GM23248 (cell line): ENCODE data around the gene YWHAG. TPM values are rescaled to one million over a fixed set of nuclear protein-coding genes. Genes with fewer than 3 reads are reported as not detected.
"Not testable (repeated sequence)": the region's sequence is repeated elsewhere in the genome, so short reads cannot be mapped to it uniquely, and the experiment has no call there.

ENCODE experiments used
- DNase-seq: peaks from one replicate; pipeline ENCODE4 v3.0.0-alpha.2; 2015
- H2AFZ ChIP-seq: fragments of 200-600 bp; sonication (generic); 2 replicates; pipeline ENCODE4 v1.6.1; 2016; ENCODE audit warnings: antibody characterized with exemption
- H3F3A ChIP-seq: fragments of 200-600 bp; sonication (generic); 2 replicates; pipeline ENCODE4 v1.6.1; 2016; ENCODE audit warnings: mild to moderate bottlenecking, antibody characterized with exemption, mixed run types; ENCODE audit not compliant: insufficient read depth
- H3K27ac ChIP-seq: fragments of 200-600 bp; sonication (generic); 2 replicates; pipeline ENCODE4 v1.5.1; 2016; ENCODE audit warnings: mild to moderate bottlenecking
- H3K27me3 ChIP-seq: fragments of 200-600 bp; sonication (generic); replicated peaks from 2 replicates; pipeline ENCODE4 v1.6.1; 2016; ENCODE audit warnings: mild to moderate bottlenecking; ENCODE audit not compliant: insufficient read depth
- H3K36me3 ChIP-seq: fragments of 200-600 bp; sonication (generic); 2 replicates; pipeline ENCODE4 v1.6.1; 2016; ENCODE audit warnings: low read depth, mild to moderate bottlenecking
- H3K4me1 ChIP-seq: fragments of 200-600 bp; sonication (generic); 2 replicates; pipeline ENCODE4 v1.6.1; 2016; ENCODE audit warnings: mild to moderate bottlenecking; ENCODE audit not compliant: insufficient read depth
- H3K4me2 ChIP-seq: fragments of 200-600 bp; sonication (generic); one replicate; pipeline ENCODE4 v1.6.1; 2016; ENCODE audit warnings: mild to moderate bottlenecking; ENCODE audit not compliant: unreplicated experiment
- H3K4me3 ChIP-seq: fragments of 200-600 bp; sonication (generic); 2 replicates; pipeline ENCODE4 v1.5.1; 2016; ENCODE audit warnings: mild to moderate bottlenecking
- H3K79me2 ChIP-seq: fragments of 200-600 bp; sonication (generic); 2 replicates; pipeline ENCODE4 v1.6.1; 2016; ENCODE audit warnings: mild to moderate bottlenecking; ENCODE audit not compliant: insufficient read depth
- H3K9ac ChIP-seq: fragments of 200-600 bp; sonication (generic); 2 replicates; pipeline ENCODE4 v1.6.1; 2016; ENCODE audit warnings: mild to moderate bottlenecking
- H3K9me2 ChIP-seq: fragments of 200-600 bp; sonication (generic); 2 replicates; pipeline ENCODE4 v1.6.1; 2016; ENCODE audit warnings: mixed run types, mild to moderate bottlenecking, moderate library complexity; ENCODE audit not compliant: insufficient read depth
- H3K9me3 ChIP-seq: fragments of 200-600 bp; sonication (generic); one replicate; pipeline ENCODE4 v1.6.1; 2017; ENCODE audit warnings: low read depth
- H4K20me1 ChIP-seq: fragments of 200-600 bp; sonication (generic); 2 replicates; pipeline ENCODE4 v1.6.0; 2016; ENCODE audit not compliant: insufficient read depth
- EZH2 ChIP-seq: fragments of 200-600 bp; sonication (generic); IDR thresholded peaks from 2 replicates; pipeline ENCODE4 v1.6.1; 2018; ENCODE audit warnings: antibody characterized with exemption, mild to moderate bottlenecking; ENCODE audit not compliant: insufficient read depth, poor library complexity, severe bottlenecking
- EZH2phosphoT487 ChIP-seq: fragments of 200-600 bp; sonication (generic); IDR thresholded peaks from 2 replicates; pipeline ENCODE4 v1.6.1; 2018; ENCODE audit warnings: antibody characterized with exemption, moderate library complexity, mild to moderate bottlenecking, low read depth; ENCODE audit not compliant: insufficient read depth
- WGBS, 2 experiments: methylation state at CpG; one replicate each; pipeline ENCODE4 v1.1.6; 2015 to 2017; ENCODE audit warnings: low lambda C conversion rate in 2 of 2, low coverage in 1 of 2; ENCODE audit errors: missing lambda C conversion rate in 2 of 2; 5-methylcytosine and 5-hydroxymethylcytosine counted together
- in situ Hi-C: fragments of 300-500 bp; cut with MboI; formaldehyde crosslinking; loops from 2 replicates; pipeline ENCODE4 v1.15.0; 2020
- polyA plus RNA-seq: library from polyadenylated mRNA; unstranded; fragments of >200 nt; fragmentation: Nextera tagmentation; extraction: Ambion mirVana; gene quantifications from 2 replicates; pipeline ENCODE4 v1.2.1, GENCODE V29; 2016
- total RNA-seq: library from RNA; depleted of rRNA; stranded (reverse); fragments of >200 nt; shearing (Covaris generic); gene quantifications from 2 replicates; pipeline ENCODE4 v1.2.3, GENCODE V29; 2014

Gene YWHAG
- total and polyA plus RNA-seq, 2 experiments from 2014 or later = 28.4 to 56.0 TPM

DNA sequence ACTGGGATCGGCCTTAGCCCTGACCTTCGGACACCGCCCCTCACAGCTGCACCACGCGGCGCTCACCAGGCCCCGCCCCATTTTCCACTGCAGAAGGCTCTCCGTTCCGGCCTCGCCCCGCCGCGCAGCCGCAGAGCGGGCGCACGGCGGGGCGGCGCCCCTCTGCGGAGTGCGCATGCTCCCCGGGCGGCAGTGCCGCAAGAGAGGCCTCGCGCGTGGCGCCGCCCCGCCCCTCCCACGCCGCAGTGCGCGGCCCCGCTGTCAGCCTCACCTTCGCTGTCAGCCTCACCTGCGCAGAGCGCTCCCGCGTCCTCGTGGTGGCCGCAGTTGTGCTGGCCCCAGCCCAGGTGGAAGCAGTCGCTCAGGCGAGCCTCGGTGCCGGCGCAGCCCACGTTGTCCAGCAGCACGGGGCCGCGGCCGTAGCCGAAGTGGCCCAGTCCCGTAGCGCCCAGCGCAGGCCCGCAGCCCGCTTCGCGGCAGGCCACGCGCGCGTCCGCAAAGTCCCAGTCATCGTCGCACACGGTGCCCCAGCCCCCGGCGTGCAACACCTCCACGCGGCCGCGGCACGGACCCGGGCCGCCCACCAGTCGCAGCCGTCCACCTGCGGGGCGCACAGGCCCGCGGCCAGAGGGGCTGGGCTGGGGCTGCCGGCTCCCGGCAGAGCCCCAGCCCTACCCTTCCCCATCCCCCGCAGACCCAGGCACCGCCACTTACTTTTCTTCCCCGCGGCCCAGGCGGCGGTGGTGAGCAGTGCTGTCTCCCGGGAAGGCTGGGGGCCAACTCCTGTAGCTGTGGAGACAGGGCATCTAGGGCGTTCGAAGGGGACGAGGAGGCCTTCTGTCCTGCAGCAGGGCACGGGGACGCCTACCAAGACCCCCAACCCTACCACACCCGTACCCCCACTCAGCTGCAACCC is 34.6 kb upstream of the YWHAG start:
- no peak for TF ChIP-seq EZH2phosphoT487
- TF ChIP-seq EZH2 = no peak
- Histone ChIP-seq H2AFZ (peak overlapping the region; percentile 99), H3K27ac (peak overlapping the region; percentile 45), H3K79me2 (no peaks in the 10 kb centered on the region), H3K9me2 (no peaks in the 10 kb centered on the region), H3K4me1 (0 out of 2 replicates have a peak, but pooled peaks cover 3% of the 10 kb centered on the region), H4K20me1 (no peaks in the 10 kb centered on the region), H3K36me3 (no peaks in the 10 kb centered on the region), H3K4me2 (peak overlapping the region; percentile 69), H3K4me3 (peak overlapping the region; percentile 71), H3K9ac (peak overlapping the region; percentile 81), H3K9me3 (no peaks in the 10 kb centered on the region), H3K27me3 (no peaks in the 10 kb centered on the region), H3F3A (no peaks in the 10 kb centered on the region)
- DNase-seq = peak; percentile 96
- 1 to 2% methylated on average over 83 to 85 of the region's 99 CpGs for WGBS, 2 experiments
- in situ Hi-C loops = no loop called here

DNA sequence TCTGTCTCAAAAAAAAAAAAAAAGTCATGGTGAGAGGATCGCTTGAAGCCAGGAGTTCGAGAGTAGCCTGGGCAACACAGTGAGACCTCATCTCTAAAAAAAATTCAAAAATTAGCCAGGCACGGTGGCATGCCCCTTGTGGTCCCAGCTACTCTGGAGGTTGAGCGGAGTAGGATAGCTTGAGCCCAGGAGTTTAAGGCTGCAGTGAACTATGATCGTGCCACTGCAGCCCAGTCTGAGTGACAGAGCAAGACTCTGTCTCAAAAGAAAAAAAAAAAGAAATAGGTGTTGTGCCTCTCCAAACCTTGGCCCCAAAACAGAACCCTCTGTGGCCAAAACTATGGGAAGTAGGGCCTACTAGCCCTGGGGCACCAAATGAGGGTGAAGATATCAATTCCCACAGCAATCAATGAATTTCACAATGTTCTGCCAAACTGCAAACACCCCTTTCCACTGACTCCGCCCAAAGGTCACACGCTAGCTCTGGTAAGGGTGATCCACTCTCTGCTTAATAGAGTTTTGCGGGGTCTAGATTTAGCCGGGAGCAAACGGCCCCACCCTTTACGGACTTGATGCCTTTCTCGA is 33.8 kb upstream of the YWHAG start:
- Histone ChIP-seq H3K27ac (peak overlapping the region; percentile 45), H3K4me2 (peak overlapping the region; percentile 69), H3K4me3 (peak overlapping the region; percentile 71), H3K9me2 (no peaks in the 10 kb centered on the region), H3F3A (no peaks in the 10 kb centered on the region), H3K9ac (peak overlapping the region; percentile 81), H4K20me1 (no peaks in the 10 kb centered on the region), H3K79me2 (no peaks in the 10 kb centered on the region), H3K27me3 (no peaks in the 10 kb centered on the region), H2AFZ (peak overlapping the region; percentile 99), H3K9me3 (no peaks in the 10 kb centered on the region), H3K4me1 (0 out of 2 replicates have a peak, but pooled peaks cover 3% of the 10 kb centered on the region), H3K36me3 (no peaks in the 10 kb centered on the region)
- TF ChIP-seq EZH2 = no peak
- no peak for TF ChIP-seq EZH2phosphoT487
- no peak for DNase-seq
- WGBS, 2 experiments = 42 to 44% methylated on average over 12 of the region's 12 CpGs
- in situ Hi-C loops = no loop called here

DNA sequence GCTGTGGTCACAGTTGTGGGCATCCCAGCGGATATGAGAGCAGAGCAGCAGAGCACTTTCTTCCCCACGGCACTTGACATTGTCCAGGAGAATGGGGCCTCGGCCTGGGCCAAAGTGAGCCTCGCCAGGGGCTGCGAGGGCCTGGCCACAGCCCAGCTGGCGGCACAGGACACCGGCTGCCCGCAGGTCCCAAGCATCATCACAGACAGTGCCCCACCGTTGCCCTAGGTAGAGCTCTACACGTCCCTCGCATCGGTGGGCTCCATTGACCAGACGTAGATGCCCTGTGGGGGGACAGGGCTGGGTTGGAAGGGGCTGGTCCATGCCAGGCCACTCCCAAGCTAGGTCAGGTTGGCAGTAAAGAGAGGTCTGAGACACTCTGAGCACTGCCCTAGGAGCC is 31.3 kb upstream of the YWHAG start:
- H3K27ac ChIP-seq = no peak overlapping the region
- peaks cover 7% of the 10 kb centered on the region for H3F3A ChIP-seq
- no peaks in the 10 kb centered on the region for H3K36me3 ChIP-seq
- in situ Hi-C loops = no loop called here
- H3K4me1 ChIP-seq = peaks cover 9% of the 10 kb centered on the region; the same call in 1 of the 2 replicates
- 95 to 96% methylated on average over 12 to 13 of the region's 13 CpGs for WGBS, 2 experiments
- no peaks in the 10 kb centered on the region for H3K9me2 ChIP-seq
- no peak overlapping the region for H3K4me2 ChIP-seq
- H2AFZ ChIP-seq = no peak overlapping the region
- TF ChIP-seq EZH2phosphoT487 (no peak), EZH2 (no peak)
- H4K20me1 ChIP-seq = no peaks in the 10 kb centered on the region
- no peak for DNase-seq
- H3K79me2 ChIP-seq = no peaks in the 10 kb centered on the region
- H3K4me3 ChIP-seq = no peak overlapping the region
- no peaks in the 10 kb centered on the region for H3K9me3 ChIP-seq
- H3K9ac ChIP-seq = no peak overlapping the region
- H3K27me3 ChIP-seq = no peaks in the 10 kb centered on the region

DNA sequence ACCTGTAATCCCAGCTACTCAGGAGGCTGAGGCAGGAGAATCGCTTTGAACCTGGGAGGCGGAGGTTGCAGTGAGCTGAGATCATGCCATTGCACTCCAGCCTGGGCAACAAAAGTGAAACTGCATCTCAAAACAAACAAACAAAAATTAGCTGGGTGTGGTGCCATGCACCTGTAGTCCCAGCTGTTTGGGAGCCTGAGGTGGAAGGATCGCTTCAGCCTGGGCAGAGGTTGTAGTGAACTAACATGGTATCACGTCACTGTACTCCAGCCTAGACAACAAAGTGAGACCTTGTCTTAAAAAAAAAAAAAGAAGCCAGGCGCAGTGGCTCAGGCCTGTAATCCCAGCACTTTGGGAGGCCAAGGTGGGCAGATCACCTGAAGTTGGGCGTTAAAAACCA is 29.0 kb upstream of the YWHAG start:
- H3K36me3 ChIP-seq, H3K27ac ChIP-seq, H2AFZ ChIP-seq, H4K20me1 ChIP-seq, H3K9me3 ChIP-seq, H3K9me2 ChIP-seq, DNase-seq, H3K9ac ChIP-seq, H3F3A ChIP-seq, H3K4me1 ChIP-seq, H3K4me2 ChIP-seq, H3K4me3 ChIP-seq, H3K27me3 ChIP-seq, H3K79me2 ChIP-seq, in situ Hi-C loops: not testable (repeated sequence)
- 86 to 97% methylated on average over 6 of the region's 6 CpGs for WGBS, 2 experiments
